Stimulated activated CD4-positive, alpha-beta T cell treated with anti-CD3 and anti-CD28 coated beads, Interleukin-4, amount 100 ng/mL, for 1 hour (primary cell): ENCODE data around the gene EML4.
"Not testable (repeated sequence)": the region's sequence is repeated elsewhere in the genome, so short reads cannot be mapped to it uniquely, and the experiment has no call there.

Experiments used
- DNase-seq: peaks from one replicate; pipeline ENCODE4 v3.0.0-alpha.2; 2020

Gene EML4, protein sequence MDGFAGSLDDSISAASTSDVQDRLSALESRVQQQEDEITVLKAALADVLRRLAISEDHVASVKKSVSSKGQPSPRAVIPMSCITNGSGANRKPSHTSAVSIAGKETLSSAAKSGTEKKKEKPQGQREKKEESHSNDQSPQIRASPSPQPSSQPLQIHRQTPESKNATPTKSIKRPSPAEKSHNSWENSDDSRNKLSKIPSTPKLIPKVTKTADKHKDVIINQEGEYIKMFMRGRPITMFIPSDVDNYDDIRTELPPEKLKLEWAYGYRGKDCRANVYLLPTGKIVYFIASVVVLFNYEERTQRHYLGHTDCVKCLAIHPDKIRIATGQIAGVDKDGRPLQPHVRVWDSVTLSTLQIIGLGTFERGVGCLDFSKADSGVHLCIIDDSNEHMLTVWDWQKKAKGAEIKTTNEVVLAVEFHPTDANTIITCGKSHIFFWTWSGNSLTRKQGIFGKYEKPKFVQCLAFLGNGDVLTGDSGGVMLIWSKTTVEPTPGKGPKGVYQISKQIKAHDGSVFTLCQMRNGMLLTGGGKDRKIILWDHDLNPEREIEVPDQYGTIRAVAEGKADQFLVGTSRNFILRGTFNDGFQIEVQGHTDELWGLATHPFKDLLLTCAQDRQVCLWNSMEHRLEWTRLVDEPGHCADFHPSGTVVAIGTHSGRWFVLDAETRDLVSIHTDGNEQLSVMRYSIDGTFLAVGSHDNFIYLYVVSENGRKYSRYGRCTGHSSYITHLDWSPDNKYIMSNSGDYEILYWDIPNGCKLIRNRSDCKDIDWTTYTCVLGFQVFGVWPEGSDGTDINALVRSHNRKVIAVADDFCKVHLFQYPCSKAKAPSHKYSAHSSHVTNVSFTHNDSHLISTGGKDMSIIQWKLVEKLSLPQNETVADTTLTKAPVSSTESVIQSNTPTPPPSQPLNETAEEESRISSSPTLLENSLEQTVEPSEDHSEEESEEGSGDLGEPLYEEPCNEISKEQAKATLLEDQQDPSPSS

DNA sequence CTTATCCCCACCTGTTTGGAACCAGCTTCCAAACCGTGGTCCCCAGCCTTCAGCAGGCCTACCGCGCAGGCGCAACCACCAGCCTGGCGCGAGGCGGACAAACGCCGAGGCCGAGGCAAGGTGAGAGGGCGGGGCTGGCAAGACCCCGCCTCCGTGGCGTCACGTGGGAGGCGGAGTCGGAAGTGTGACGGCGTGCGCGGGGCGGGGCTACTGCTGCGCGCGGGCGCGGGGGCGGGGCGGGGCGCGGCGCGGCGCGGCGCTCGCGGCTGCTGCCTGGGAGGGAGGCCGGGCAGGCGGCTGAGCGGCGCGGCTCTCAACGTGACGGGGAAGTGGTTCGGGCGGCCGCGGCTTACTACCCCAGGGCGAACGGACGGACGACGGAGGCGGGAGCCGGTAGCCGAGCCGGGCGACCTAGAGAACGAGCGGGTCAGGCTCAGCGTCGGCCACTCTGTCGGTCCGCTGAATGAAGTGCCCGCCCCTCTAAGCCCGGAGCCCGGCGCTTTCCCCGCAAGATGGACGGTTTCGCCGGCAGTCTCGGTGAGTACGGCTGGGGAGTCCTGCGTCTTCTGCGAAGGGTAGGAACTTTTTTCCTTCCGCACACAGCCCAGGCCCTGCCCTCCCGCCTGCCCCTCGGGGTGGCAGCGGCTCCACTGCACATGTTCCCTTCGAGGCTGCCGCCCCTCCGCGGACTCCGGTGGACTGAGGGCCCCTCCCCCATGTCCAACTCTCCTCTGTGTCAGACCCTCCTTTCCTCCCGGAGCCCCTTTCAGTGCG lies at the start of gene EML4:
TSS of gene EML4 (plus strand) at position 254 of the 774 bp plus-strand sequence. CDS start at position 513, 259 bp downstream.
- peak; percentile 88 for DNase-seq

DNA sequence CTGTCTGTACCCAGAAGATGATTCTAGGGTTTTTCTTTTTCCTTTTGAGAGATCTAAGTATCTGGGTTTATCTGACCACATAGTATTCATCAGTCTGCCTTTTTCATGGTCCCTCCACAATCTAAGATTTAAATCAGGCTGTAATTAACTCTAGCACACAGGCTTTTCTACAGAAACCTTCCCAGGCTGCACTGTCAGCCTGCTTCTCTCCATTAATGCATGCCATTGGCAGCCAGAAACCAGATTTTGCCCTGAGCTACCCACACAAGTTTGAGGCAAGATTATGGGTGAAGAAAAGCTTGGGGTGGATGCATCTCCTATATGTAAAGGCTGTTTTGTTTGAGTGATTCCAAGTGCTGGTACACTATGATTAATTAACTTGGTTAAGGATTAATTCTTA lies 45.7 kb upstream of the EML4 start:
- DNase-seq = no peak

DNA sequence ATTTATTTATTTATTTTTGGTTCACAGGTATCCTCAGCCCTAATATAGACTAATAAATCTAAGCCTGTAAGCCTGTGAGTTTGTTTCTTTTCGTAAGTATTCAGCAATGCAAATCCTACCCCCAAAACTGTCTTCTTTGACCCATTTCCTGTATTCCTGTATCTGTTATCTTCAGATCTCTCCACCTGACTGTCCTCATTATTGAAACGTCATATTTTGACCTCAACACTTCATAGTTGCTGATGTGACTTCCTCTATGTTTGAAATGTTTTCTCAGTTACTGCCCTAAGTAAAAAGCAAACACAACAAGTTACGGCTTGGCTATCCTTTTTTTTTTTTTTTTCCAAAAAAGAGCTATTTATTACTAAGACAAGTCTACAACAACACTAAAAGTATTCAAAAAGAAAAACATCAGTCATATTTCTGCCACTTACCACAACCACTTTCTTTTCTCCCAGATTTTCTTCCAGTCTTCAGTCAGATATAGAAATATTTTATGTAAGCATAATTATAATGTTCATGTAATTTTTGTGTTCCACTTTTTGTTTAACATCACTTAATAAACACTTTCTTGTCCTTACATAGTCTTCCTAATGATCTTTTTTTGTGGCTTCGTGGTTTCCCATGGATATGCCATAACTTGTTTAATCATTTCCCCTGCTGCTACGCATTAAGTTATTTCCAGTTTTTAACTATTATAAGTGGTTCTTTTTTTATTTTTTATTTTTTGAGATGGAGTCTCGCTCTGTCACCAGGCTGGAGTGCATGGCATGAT lies 45.0 kb upstream of the EML4 start:
- DNase-seq = no peak

DNA sequence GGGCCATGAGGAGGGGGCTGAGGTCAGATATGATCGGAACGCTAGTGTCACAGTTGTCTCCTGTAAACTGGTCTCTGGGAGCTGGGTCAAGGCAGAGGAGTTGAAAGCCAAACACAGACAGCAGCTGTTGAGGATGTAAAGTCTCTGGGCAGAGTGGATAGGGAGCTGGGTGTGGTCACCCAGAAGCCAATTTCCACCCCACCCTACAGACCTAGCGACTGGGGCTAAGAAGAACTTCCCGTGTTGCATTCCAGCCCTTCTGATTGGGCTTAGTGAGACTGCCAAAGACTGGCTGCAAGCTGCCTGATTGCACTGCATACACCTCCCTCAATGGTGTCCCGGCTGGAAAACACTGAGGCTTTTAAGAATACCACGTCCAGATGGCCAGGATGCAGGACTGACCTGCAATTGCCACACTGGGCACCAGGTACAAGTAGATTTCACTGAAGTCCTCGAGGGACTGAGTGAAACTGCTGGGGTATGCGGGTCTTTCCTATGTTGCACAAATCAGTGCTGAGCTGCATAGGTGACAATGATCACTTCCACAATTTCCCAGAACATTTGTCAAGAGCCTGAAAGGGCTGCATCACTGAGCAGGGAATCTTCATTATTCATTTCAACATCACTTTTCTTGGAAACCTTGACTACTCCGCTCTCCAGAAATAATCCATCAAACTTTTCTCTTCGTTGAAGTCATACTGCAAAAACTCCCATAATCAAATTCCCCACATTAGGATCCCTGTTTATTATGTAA lies 43.1 kb upstream of the EML4 start:
- DNase-seq = no peak

DNA sequence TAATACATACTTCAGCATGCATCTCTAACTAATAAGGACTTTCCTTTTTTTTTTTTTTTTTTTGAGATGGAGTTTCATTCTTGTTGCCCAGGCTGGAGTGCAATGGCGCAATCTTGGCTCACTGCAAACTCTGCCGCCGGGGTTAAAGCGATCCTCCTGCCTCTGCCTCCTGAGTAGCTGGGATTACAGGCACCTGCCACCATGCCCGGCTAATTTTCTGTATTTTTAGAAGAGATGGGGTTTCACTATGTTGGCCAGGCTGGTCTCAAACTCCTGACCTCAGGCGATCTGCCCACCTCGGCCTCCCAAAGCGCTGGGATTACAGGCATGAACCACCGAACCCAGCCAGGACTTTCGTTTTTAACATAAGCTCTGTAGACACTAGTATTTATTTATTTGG lies 42.3 kb upstream of the EML4 start:
- not testable (repeated sequence) for DNase-seq

DNA sequence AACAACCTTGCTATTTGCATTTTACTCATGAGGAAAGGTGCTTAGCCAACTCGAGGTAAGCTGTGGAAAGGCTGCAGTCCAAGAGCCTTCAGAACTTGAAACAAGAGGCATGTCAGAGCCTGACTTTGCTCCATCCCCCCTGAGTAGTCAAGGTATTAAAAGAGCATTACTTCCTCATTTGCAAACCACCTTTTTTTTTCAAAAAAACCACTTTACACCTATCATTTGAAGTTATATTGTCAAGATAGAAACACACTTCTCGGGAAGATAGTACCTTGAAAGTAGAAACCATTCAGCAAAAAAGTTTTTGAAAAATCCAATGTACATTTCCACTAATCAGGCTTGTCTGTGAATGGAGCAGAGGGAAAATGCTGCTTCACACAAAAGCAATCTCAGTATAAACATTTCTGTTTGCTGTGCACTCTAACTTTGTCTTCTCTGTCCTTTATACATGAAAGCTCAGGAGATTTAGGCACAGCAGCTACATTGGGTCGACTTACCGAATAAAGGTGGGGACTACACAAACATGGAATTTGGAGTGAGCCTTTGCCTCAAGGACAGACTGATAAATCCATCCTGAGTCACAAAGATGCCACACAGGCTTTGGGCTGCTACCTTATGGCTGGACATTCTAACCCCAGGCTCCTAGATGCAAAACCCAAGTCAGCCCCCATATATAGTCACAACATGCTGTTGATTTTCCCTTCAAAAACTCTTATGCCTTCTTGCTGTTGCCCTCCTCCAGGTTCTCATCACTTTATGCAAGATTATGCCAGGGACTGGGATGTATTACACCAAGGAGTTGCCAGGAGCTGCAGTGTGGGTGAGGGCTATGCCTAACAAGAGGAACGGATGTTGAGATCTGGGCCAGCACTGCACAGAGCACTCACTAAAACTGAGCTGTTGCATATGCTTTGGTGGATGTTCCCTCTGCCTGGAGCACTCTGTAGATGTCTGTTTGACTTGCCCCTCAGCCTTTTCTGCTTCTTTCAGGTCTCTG lies 41.4 kb upstream of the EML4 start:
- DNase-seq = no peak

DNA sequence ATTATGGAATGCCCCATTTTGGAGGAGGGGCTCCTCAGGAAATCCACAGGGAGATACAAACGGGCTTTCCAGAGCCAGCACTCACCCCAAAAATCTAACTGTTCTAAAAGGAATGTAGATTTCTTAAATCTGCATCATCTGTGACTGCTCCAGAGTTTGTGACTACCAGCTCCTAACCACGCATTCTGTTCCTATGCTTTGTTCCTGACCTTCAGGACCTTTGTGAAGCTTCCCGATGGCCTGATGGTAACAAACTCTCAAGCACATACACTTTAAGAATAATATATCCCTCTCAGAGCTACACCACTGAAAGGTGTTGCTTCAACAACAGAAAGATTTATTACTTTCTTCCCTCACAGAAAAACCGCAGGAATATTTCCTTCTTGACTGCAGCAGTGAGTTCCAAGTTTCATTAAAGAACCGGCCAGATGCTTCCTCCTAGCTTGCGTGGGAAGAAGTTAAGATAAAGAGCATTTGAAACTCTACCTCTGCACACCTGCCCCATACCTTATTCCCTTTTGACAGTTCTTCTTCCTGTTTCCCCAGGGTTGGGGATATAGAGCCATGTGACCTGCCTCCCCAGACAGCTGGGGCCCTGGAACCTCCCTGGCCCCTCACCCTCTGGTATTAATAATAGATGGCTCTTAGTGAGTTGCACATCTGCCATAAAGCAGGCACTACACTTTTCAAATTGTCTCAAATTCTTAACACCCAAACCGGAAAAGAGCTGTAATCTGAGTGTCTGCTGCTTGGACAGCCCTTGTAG lies 40.2 kb upstream of the EML4 start:
- no peak for DNase-seq

DNA sequence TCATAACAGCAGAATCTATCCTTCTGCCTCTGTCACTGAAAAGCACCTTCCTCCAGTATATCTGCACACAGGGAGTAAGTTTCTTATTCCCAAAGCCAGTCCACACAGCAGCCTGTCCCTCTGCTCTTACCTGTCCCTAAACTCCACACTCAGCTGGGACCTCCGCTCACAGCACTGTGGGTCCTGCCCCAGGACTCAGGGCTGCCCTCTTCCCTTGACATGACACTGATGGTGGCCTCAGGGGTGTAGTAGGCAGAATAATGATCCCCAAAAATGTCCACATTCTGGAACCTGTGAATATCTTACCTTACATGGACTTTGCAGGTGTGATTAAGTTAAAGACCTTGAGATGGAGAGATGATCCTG lies 39.7 kb upstream of the EML4 start:
- no peak for DNase-seq

DNA sequence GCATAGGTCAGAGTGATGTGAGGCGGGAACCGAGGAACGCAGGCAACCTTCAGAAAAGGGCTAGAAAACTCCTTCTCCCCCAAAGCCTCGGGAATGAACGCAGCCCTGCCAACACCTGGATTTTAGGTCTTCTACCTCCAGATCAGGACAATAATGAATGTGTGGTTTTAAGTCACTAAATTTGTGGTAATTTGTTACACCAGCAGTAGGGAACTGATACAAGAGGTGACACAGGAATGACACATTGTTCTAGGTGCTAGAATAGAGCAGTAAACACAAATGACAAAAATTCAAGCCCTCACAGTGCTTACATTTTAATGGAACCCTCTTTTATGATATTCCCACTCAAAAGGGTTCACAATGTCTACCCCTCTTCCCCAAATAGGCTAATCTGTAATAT lies 39.2 kb upstream of the EML4 start:
- DNase-seq = no peak

DNA sequence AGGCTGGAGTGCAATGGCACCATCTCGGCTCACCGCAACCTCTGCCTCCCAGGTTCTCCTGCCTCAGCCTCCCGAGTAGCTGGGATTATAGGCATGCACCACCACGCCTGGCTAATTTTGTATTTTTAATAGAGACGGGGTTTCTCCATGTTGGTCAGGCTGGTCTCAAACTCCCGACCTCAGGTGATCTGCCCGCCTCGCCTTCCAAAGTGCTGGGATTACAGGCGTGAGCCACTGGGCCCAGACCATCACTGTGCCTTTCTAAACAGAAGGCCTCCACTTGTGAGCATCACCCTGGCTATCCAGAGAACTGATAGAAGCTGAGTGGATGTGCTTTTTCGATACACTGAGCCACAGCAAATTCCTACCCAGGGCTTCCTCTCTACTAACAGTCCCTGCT lies 38.3 kb upstream of the EML4 start:
- DNase-seq = not testable (repeated sequence)

DNA sequence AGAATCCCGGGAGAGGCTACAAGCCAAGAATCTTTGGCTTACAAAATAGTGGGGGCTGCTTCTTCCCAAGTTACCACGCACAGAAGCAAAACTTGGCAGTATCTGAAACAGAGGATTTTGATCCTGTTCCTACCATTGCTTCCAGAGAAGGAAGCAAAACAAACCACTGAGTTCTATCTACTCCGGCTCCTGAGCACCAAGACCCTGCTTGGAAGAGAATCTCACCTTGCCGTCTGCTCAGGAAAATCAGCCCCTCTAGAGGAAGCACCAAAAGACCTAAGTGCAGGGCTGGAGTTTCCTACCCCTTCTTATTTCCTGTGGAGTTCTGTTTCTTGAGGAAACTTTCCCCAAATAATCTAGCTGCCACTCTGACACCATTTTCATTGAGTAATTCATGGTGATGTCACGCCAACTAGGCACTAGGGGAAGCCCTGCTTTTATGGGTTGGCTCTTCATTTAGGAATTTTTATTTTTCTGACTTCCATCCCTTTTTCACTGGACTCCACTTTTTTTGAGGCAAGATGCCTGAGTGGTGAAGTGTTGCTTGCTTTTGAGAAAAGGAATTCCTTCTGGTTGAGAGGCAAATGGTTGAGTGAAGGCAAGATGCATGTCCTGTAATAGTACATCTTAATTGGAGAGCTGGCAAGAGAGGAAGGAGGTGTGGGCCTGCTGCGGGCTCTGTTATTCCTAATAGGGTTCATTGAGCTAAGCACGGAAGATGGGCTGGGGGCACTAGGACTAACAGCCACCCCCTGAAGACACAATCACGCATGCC lies 36.8 kb upstream of the EML4 start:
- no peak for DNase-seq

DNA sequence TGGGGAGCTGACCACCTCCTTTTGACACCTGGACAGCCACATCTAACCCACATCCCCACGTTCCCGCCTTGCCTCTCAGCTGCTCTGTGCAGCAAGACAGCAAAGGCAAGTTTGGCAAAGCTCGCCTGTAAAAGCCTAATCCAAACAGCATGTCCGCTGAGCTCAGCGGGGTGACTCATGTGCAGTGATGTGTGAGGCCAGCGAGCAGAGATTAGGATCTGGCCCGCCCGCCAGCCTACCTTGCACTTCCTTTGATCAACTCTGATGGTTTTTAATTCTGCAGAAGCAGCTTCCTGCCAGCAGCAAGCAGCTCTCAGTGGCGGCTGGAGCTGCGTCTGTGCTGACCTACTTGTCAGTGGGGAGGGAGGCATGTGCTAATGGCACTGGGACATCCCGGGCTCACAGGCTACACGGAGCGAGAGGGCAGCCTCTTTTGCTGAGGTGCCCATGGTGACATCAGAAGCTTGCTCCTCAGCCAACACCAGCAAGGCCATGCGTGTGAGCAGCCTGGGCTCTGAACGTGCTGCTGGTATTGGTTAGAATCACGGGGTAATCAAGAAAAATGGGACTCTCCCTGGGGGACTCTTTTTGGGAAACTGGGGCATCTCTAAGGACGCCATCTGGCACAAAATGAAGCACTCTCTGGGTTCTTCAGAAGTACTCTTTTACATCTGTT lies 36.0 kb upstream of the EML4 start:
- DNase-seq = peak; percentile 80

DNA sequence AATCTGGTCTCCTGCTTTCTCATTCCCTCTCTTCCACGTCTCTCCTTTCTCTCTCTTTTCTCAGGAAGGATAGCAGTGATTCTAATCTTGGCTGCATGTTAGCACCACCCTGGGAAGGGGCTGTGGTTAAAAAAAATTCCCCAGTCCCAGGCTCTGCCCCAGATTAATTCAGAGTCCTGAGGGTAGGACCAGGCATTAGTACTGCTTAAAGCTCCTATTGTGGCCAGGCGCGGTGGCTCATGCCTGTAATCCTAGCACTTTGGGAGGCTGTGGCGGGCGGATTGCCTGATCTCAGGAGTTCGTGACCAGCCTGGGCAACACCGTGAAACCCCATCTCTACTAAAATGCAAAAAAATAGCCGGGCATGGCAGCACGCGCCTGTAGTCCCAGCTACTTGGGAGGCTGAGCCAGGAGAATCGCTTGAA lies 35.4 kb upstream of the EML4 start:
- no peak for DNase-seq

DNA sequence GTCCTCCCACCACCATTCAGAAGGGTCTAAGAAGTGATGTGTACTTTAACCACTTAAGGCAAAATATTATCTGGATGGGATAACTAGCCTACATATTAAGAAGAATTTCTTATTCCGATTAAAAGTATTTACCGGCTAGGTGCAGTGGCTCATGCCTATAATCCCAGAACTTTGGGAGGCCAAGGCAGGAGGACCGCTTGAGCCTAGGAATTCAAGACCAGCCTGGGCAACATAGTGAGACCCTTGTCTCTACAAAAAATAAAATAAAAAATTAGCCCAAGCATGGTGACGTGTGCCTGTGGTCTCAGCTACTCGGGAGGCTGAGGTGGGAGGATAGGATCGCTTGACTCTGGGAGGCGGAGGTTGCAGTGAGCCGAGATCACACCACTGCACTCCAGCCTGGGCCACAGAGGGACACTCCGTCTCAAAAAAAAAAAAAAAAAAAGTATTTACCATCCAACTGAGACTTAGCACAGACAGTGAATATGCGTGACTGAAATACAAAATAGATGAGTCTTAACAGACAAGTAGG lies 34.7 kb upstream of the EML4 start:
- not testable (repeated sequence) for DNase-seq

DNA sequence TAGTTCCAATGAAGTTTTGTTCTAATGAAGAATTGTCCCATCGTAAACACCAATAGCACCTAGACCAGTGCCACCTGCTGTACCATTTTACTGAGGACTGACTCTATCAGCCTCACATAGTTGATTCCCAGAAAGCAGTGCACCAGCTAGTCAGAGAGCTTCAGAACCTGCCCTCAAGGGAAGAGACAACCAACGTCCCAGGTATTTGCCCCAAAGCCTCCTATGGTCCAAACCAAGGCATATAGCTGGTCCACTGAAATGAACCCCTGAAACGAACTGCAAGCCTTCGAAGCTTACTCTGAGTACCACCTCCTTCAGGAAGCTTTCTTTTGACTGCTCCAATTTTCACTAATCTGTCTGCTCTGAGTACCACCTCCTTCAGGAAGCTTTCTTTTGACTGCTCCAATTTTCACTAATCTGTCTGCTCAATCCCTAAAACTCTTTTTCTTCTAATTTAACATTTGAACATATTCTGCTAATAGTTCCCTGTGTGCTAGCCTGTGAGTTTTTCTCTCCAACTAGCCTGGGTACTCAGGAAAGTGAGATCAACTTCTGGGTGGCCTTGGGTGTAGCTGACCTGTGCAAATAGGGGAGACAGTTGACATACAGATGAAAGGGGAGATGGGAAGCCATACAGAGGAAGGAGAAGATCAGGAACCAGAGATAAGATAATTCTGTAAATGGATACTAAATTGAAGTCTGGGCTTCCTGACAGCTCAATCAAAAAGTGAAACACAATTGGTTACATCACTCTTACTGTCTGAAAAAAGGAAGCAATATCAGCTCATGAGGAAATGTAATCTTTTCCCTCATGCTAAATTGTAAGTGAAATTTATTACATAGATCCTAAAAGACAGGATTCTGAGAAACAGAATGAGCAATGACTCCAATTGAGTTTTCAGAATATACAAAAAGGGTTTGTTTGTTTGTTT lies 33.5 kb upstream of the EML4 start:
- no peak for DNase-seq

DNA sequence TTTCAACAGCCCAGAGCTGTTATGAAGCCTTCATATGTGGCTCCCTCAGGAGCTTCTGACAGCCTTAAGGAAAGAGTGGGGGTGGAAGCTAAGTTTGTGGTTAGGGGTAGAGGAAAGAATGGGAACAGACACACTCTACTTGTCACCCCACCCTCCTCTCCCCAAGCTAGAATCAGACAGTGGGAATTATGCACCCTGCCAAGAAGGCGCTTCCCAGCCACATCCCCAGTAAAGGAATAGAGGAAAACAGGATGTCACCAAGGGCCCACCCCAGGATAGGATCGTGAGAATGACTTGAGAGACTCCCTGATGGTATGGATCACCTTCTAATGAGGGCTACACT lies 32.4 kb upstream of the EML4 start:
- DNase-seq = no peak
